ENCODE measurements around the gene PFN3. TPM values are rescaled to one million over a fixed set of nuclear protein-coding genes. Genes with fewer than 3 reads are reported as not detected.

Gene PFN3
- total RNA-seq, 1 experiment from 2014 or later, result not detected

- H3K36me3 ChIP-seq, result no peaks in the 10 kb centered on the region
- peaks cover 12% of the 10 kb centered on the region; the same call in 1 of the 2 replicates for H3K4me1 ChIP-seq
- DNase-seq, result no peak
- no peak overlapping the region for H3K27ac ChIP-seq
- H3K27me3 ChIP-seq, result 0 out of 2 replicates have a peak, but pooled peaks cover 1% of the 10 kb centered on the region
- no peaks in the 10 kb centered on the region for H3K9me3 ChIP-seq (replicated peaks)
- H3K4me3 ChIP-seq, result no peak overlapping the region
These were observed 30.6 kb downstream of the PFN3 start for GRCh38 chr5:177369645-177370440.

DNA sequence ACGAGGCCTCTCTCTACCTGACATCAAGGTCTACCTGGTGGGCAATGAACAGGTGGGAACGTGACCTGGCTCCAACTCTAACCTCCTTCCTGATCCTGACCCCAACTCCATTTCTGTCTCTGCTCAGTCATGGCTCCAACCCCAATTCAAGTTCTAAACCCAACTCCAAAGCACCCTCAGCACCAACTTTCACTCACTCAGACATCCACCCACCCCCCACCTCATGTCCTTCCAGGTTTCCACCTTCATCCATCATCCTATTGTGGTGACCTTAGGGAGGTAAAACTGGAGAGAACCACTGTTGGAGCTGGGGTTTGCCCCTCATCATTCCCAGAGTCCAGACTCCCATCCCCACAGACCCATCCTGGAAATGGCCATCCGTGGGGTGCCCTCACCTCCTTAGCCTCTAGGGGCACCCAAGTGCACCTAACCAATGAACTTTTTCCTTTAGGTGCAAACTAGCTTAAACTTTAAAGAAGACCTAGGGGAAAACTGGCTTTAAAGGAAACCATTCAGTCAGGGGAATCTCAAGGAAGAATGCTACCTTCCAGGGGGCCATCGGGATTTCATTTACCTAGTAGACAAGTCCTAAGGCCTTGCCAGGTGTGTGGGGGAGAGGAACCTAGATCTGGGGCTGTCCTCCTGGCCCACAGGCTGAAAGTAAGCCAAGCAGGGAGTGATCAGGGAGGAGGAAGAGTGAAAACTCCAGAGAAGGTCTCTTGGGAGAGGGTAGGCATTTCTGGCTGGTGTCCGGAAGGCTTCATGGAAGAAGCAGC is 31.4 kb downstream of the PFN3 start:
- Histone ChIP-seq H3K9me3 (replicated peaks) (no peaks in the 10 kb centered on the region), H3K27ac (no peak overlapping the region), H3K36me3 (no peaks in the 10 kb centered on the region), H3K4me1 (peaks cover 12% of the 10 kb centered on the region; the same call in 1 of the 2 replicates), H3K27me3 (no peaks in the 10 kb centered on the region; the same call in 1 of the 2 replicates), H3K4me3 (no peak overlapping the region)
- peak; percentile 32 to 60 for DNase-seq

- peaks cover 12% of the 10 kb centered on the region; the same call in 1 of the 2 replicates for H3K4me1 ChIP-seq
- H3K36me3 ChIP-seq, result no peaks in the 10 kb centered on the region
- H3K9me3 ChIP-seq (replicated peaks), result no peaks in the 10 kb centered on the region
- no peaks in the 10 kb centered on the region; the same call in 1 of the 2 replicates for H3K27me3 ChIP-seq
- no peak overlapping the region for H3K4me3 ChIP-seq
- DNase-seq, result no peak
- H3K27ac ChIP-seq, result no peak overlapping the region
These were observed 32.2 kb downstream of the PFN3 start for GRCh38 chr5:177367981-177368868.

- DNase-seq, result no peak
- Histone ChIP-seq H3K27me3 (no peaks in the 10 kb centered on the region; the same call in 1 of the 2 replicates), H3K9me3 (replicated peaks) (no peaks in the 10 kb centered on the region), H3K4me1 (peaks cover 12% of the 10 kb centered on the region; the same call in 1 of the 2 replicates), H3K4me3 (peak overlapping the region; percentile 61), H3K27ac (no peak overlapping the region), H3K36me3 (no peaks in the 10 kb centered on the region)
These were observed 33.1 kb downstream of the PFN3 start for GRCh38 chr5:177367323-177367848.

DNA sequence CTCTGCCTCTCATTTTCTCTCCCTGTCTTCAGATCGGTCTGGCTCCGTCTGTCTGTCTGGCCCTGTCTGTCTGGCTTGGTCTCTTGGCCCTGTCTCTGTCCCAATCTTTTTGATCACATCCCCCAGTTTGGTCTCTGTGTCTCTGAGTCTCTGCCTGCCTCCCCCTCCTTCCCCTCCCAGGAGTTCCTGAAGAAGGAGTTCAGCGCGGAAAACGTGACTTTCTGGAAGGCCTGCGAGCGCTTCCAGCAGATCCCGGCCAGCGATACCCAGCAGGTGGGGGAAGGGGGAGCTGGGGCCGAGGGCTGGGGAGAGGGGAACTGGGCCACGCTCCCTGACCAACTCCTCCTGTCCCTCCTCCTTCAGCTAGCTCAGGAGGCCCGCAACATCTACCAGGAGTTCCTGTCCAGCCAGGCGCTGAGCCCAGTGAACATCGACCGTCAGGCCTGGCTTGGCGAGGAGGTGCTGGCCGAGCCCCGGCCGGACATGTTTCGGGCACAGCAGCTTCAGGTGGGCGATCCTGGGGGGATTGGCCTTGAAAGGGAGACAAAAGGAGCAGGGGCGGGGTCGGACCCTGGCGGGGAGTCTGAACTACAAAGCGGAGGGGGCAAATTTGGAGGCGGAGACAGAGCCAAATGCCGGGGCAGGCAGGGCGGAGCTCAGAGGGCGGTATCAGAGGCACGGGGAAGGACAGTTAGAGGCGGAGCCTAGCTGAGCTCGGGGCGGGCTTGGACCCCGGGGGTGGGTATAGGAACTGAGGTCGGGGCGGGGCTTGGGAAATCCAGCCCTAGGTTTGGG is 33.7 kb downstream of the PFN3 start:
- DNase-seq, result peak; percentile 90 to 92

GRCh38 chr5:177365845-177366527 is 34.5 kb downstream of the PFN3 start:
- no peak for DNase-seq
- peaks cover 12% of the 10 kb centered on the region; the same call in 1 of the 2 replicates for H3K4me1 ChIP-seq
- 0 out of 2 replicates have a peak overlapping the region, but pooled peaks have one; percentile 17 for H3K27ac ChIP-seq
- no peaks in the 10 kb centered on the region; the same call in 1 of the 2 replicates for H3K27me3 ChIP-seq
- H3K4me3 ChIP-seq, result peak overlapping the region; percentile 61
- H3K9me3 ChIP-seq (replicated peaks), result no peaks in the 10 kb centered on the region
- H3K36me3 ChIP-seq, result no peaks in the 10 kb centered on the region

More for the DNA sequence above, 33.7 kb downstream of the PFN3 start:
- no peaks in the 10 kb centered on the region for H3K36me3 ChIP-seq
- H3K9me3 ChIP-seq (replicated peaks), result no peaks in the 10 kb centered on the region
- H3K4me1 ChIP-seq, result peaks cover 12% of the 10 kb centered on the region; the same call in 1 of the 2 replicates
- H3K4me3 ChIP-seq, result peak overlapping the region; percentile 61
- H3K27ac ChIP-seq, result peak overlapping the region; percentile 17; the same call in 1 of the 2 replicates
- H3K27me3 ChIP-seq, result no peaks in the 10 kb centered on the region; the same call in 1 of the 2 replicates

DNA sequence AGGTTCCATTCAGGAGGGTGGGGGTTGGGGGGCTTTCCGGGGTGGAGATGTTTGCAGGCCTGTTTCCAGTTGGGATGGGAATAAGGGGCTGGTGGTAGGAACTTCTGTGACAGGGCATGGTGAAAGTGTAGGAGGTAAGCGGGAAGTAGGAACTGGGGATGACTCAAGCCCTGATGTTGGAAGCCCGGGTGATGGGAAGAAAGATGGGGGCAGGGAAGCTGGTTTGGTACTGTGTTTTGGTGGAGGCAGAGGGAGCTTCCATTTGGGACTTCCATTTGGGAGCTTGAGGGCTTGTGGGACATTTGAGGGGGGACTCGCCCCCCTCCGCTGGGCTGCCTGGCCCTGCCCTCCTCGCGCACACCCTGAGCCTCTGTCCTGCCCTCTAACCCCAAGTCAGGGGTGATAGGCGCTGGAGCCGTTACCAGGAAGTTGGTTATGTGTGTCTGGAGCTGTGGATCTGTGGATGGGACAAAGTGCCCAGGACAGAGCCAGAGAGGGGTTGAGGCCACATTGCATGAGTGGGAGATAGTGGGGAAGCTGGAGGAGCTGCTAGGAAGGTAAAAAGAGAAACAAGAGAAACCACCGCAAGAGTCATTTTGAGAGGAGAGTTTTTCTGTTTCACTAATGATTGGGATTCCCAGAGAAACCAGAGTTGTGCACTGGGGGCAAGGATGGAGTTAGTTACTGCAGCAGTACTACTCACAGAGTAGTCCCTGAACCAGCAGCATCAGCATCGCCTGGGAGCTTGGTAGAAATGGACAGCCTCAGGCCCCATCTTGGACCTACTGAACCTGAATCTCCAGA is 36.1 kb downstream of the PFN3 start:
- Histone ChIP-seq H3K27ac (no peak overlapping the region), H3K9me3 (replicated peaks) (no peaks in the 10 kb centered on the region), H3K27me3 (peaks cover 4% of the 10 kb centered on the region), H3K4me3 (no peak overlapping the region), H3K4me1 (peaks cover 6% of the 10 kb centered on the region; the same call in 1 of the 2 replicates), H3K36me3 (no peaks in the 10 kb centered on the region)
- no peak for DNase-seq

DNA sequence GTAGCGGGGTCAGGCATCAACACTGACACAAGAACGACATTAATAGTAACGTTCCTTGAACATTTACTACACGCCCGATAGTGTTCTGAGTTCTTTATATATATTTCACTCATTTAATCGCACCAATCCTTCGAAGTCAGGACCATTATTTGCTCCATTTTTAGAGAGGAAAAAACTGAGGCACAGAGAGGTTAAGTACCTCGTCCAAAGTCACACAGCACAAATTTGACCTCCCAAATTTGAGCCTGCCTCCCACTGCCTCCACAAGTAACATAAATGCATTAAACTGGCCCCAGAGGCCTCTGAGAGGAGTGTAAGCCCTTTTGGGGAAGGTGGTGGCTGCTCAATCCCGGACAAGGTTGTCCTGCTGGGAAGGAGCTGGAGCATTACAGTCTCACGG is 36.9 kb downstream of the PFN3 start:
- H3K4me3 ChIP-seq, result no peak overlapping the region
- H3K9me3 ChIP-seq (replicated peaks), result no peaks in the 10 kb centered on the region
- peaks cover 6% of the 10 kb centered on the region; the same call in 1 of the 2 replicates for H3K4me1 ChIP-seq
- no peaks in the 10 kb centered on the region for H3K36me3 ChIP-seq
- DNase-seq, result no peak
- no peak overlapping the region for H3K27ac ChIP-seq
- peaks cover 12% of the 10 kb centered on the region for H3K27me3 ChIP-seq

DNA sequence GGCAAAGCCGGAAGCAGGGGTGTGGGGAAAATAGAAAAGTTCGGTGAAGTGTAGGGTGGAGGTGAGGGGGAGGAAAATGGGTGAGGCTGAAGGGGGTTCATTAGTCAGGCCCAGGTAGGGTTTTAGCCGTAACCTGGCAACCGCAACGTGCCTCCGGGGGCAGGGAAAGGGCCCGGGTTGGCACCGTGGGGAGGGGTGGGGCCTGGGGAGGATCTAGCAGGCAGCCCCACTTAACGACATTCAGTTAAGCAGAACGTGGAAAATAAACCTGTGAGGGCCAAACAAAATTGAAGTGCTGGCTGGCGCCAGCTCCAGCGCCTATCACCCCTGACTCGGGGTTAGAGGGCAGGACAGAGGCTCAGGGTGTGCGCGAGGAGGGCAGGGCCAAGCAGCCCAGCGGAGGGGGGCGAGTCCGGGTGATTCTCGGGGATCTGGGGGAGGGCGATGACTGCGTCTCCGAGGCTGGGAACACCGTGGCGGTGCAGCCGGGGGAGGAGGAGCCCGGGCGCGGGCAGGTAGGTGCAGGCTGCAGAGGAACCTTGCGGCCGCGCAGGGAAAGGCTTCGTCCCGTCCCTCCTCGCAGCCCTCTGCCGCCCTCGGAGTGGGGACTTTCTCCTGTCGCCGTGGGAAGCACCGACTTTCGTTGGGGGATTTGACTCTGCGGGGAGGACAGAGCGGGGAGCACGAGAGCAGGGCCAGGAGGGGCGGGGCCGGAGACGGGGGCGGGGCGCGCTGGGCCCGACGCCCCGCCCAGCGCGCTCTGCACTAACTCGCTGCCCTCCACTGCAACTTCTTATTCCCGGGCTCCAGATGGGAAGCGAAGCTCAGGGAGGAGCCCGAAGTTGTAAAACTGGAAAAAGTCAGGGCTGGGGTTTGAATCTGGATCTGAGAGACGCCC is 37.6 kb downstream of the PFN3 start:
- Histone ChIP-seq H3K27me3 (peaks cover 19% of the 10 kb centered on the region), H3K4me1 (peaks cover 13% of the 10 kb centered on the region; the same call in 1 of the 2 replicates), H3K27ac (no peak overlapping the region), H3K36me3 (no peaks in the 10 kb centered on the region), H3K9me3 (replicated peaks) (no peaks in the 10 kb centered on the region), H3K4me3 (no peak overlapping the region)
- DNase-seq, result peak in 1 of 2 experiments; percentile 35

DNA sequence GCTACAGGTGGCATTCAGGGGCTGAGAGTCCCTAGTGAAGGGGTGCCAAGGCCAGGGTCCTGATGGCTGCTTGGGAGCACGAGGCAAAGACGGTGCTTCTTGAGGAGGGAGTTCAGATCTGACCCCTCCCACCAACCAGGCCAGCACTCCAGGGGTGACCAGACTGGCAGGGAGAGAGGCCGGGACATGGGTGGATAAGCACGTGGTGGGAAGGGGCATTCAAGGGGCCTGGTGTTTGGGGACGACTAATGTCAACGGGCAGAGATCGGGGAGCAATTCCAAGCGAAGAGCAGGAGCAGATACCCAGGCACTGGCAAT is 38.2 kb downstream of the PFN3 start:
- no peaks in the 10 kb centered on the region for H3K36me3 ChIP-seq
- DNase-seq, result no peak
- peaks cover 23% of the 10 kb centered on the region for H3K27me3 ChIP-seq
- no peak overlapping the region for H3K4me3 ChIP-seq
- H3K27ac ChIP-seq, result no peak overlapping the region
- peaks cover 14% of the 10 kb centered on the region; the same call in 1 of the 2 replicates for H3K4me1 ChIP-seq
- H3K9me3 ChIP-seq (replicated peaks), result no peaks in the 10 kb centered on the region

GRCh38 chr5:177361418-177362291 is 38.8 kb downstream of the PFN3 start:
- Histone ChIP-seq H3K27ac (no peak overlapping the region), H3K4me3 (no peak overlapping the region), H3K4me1 (peaks cover 14% of the 10 kb centered on the region; the same call in 1 of the 2 replicates), H3K9me3 (replicated peaks) (no peaks in the 10 kb centered on the region), H3K36me3 (no peaks in the 10 kb centered on the region), H3K27me3 (peaks cover 29% of the 10 kb centered on the region)
- no peak for DNase-seq

All from SJCRH30 (cell line).